Hypothalamus (tissue), 51 donors: Measurements from ENCODE around the gene RBP7.
"Not testable (repeated sequence)": the region's sequence is repeated elsewhere in the genome, so short reads cannot be mapped to it uniquely, and the experiment has no call there.

Experiments
- DNase-seq, 51 donors: peaks; one replicate each; lab custom pipeline; 2025; lab: John Stamatoyannopoulos, UW

RBP7 gene

DNA sequence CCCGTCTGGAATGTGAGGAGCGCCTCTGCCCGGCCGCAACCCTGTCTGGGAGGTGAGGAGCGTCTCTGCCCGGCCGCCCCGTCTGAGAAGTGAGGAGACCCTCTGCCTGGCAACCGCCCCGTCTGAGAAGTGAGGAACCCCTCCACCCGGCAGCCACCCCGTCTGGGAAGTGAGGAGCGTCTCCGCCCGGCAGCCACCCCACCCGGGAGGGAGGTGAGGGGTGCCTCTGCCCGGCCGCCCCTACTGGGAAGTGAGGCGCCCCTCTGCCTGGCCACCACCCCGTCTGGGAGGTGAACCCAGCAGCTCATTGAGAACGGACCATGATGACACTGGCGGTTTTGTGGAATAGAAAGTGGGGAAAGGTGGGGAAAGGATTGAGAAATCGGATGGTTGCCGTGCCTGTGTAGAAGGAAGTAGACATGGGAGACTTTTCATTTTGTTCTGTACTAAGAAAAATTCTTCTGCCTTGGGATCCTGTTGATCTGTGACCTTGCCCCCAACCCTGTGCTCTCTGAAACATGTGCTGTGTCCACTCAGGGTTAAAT lies 32.0 kb downstream of the RBP7 start:
- not testable (repeated sequence) for DNase-seq

DNA sequence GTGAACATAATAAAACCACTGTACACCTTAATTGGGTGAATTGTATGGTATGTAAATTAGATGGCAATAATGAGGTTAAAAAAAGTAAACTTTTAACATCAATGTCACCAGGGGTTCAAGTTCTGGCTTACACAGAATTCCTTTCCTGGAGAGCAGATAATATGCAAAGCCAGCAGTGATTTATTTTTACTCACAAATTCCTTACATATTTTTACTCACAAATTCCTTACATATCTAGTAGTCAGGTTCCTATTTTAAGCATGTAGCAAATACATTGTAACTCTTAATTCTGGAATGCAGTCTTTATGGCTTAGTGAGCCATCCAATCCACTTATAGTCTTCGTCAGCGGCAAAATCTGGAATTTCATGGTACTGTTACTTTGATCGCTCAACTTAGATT lies 34.4 kb downstream of the RBP7 start:
- DNase-seq = no peak

DNA sequence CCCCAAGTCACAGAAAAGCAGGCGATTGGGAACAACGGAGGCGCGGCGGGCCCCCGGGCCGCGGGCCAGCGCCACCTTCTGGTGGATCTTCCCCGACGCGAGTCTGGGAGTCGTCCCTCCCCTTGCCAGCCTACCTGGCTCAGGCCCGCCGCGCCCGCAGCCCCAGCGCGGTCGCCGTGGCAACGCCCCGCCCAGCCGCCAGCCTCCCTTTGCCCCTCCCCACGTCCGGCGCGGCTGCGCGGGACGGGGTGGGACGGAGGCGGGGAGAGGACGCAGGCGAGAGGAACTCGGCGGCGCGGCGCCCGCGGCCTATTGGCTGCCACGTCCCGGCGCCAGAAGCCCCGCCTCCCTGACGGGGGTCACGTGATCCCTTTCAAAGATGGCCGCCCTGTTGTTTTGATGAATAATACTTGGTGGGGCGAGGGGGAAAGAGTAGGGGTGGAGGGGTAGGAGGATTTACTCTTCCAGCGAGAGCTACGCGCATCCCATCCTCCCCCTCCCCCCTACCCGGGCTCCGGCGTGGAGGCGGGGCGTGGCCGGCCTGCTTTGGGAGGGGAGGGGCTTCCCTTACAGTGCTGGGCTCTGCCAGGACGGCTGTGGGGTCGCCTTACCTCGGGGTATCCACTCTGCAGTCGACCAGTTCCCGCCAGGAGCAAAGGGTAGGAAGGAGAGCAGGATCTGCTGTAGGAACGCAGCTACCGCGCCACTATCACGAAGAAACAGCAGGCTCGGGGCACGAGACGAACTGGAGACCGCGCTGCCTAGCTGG lies 35.7 kb downstream of the RBP7 start, which contains the start of gene UBE4B:
TSS of gene UBE4B (plus strand) at position 369 of the 769 bp plus-strand sequence. CDS start 713 bp downstream, outside the sequence.
- DNase-seq = peak; percentile 74 to 99 (median 96)

DNA sequence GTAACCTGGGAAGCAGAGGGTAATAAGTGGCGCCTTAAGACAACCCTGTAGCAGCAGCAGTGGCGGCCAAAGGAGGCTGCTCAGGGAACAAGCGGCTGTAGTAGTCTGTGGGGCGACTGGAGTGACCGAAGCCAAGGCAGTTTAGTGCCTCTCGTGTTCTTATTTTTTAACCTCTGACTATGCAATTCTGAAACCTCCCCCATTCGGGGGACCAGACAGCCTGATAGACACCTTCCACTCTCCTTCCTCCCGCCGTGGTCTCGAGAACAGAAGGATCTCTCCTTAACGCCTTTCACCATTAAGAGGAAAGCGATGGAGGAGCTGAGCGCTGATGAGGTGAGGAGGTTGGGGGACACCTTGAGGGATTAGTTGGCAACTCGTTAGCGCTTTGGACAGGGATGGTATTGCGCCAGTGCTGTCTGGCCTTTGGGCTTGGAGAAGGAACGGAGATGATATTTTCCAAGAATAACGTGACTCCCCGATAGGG lies 36.4 kb downstream of the RBP7 start:
- DNase-seq = peak in 12 of 51 donors; percentile 14 to 66 (median 48)

DNA sequence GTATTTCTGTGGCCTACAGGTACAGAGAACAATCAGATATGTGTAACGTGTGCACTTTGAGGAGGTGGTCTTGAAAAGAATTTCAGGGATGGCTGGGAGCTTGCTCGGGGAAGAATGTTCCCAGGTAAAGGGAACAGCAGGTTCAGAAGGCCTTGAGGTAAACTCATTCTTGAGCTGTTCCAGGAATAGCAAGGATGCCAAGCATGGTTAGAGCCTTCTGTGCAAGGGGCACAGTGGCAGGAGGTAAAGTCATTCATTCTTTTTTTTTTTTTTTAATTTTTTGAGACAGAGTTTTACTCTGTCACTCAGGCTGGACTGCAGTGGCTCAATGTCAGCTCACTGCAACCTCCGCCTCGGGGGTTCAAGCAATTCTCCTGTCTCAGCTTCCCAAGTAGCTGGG lies 45.7 kb downstream of the RBP7 start:
- DNase-seq = no peak

DNA sequence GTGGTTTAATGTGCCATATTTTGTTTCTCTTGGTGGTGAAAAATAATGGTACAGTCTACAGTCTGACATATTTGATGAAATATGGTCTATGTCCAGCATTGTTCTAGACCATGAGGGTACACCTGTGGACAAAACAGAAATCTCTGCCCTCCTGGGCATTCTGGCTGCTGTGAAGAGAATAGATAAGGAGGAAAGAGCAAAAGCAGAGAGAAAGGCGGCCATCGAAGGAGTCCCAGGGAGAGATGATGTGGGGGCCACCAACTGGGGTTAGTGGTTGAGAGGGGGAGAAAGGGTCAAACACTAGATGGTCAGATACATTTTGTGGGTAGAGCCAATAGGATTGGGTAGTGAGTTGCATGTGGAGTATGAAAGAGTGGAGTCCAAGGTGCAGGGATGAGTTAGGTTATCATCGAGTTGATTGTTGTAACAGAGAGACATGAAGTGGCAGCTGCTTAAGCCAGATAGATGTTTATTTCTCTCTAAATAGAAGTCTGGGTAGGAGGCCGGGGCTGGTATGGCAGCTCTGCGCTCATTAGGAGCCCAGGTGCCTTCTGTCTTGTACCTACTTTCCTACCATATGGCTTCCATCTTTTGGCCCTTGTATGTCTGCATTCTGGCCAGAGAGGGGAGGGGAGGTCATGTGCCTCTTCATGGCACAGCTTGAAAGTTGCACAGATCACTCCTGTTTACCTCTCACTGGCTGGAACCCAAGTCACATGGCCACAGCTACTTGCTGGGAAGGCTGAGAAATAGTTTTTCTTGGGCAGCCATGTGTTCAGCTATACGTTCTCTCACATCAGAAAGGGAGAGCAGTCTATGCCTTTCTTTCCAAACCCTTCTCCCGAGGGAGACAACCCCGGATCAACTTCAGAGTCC lies 48.7 kb downstream of the RBP7 start:
- DNase-seq = peak in 1 of 51 donors; percentile 20

DNA sequence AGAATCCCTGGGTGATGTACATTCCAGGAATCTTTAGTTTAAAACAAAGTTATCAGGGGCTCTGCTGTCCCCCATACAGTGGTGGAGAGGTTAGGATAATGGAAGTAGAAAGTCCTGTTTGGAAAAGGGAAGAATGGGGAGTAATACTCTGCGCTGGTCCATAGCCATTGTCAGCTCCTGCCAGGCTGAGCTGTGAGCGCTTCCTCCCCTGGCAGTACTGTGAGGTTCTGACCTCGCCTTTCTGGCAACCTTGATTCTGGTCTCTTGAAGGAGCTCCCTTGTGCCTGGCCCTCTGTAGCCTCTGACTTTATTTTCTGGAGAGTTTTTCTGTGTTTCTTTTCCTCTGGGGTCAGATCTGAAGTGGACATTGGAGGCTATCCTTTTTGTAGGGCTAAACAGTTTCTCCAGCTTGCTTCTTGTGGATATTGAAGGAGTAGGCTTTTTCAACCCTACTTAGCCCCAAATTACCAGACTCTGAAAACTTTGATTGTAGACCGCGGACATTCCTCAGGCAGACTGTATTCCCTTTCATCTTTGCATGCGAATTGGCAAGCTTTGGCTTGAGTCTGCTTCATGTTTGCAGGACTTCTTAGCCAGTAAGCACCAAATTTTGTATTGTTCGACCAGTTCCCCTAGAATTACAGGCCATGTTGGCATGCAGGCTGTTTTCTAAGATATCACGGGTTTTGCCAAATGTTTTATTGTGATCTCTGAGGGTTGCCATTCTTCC lies 49.5 kb downstream of the RBP7 start:
- DNase-seq = peak in 10 of 51 donors; percentile 5 to 49 (median 24)

DNA sequence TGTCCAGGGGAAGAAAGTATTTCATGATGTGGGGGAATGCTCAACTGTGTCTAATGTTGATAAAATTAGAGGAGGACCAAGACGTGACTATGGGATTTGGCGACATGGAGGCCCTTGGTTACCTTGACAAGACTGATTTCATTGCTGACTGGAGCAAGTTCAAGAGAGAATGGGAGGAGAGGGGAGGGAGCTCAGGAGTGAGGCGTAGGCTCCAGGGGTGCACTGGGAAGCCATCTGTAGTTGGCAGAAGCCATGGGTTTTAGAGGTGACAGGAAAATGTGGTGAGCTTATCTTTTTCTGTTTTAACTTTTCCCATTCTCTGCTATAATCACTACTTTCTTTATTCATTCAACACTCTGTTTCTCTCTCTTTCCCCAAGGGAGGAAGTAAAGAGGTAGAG lies 51.6 kb downstream of the RBP7 start:
- no peak for DNase-seq

DNA sequence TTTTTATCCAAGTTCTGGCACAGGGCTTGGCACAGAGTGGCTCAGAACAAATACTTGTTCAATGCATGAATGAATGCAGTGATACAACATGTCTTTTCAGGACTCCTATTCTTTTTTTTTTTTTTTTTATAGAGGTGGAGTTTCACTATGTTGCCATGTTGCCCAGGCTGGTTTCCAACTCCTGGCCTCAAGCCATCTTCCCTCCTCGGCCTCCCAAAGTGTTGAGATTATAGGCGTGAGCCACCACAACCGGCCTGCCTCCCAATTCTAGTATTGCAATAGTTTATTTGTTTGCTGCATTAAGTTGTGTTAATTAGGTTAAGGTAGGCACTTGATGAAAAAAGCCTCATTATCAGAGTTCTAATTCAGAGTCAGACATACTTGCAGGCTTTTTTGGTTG lies 53.6 kb downstream of the RBP7 start:
- DNase-seq = no peak

DNA sequence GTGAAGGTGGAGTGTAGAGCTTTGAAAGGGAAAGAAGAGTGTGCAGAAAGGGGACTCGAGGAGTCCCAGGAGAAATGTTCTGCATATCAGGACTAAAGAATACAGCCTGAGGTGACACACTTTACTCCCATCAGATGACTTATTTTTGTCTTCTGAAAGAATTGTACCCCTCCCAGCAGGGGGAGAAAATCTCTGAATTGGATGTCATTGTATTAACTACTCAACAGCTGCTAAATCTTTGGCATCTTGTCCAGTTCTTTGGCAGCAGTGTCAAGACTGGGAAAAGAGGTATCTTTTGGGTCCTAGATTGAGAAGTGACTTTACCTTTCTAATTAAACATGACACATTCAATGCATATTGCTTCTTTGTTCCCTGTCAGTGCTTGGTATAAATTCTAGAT lies 54.6 kb downstream of the RBP7 start:
- DNase-seq = no peak

DNA sequence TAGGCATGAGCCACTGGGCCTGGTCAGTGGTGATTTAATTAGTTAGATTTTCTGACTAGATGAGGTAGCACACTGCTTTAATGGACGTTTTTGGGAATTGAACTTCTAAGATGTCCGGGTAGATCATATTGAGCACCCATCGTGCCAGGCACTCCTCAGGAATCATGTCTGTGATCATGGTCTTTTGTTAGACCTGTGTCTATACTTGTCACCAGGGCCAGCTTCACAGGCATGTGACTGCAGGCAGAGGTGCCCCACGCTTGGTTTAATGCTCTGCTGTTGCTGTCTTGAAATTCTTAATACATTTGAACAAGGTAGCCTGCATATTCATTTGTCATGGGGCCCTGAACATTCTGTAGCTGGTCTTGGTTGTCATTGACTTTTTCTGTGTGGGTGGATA lies 55.3 kb downstream of the RBP7 start:
- no peak for DNase-seq

DNA sequence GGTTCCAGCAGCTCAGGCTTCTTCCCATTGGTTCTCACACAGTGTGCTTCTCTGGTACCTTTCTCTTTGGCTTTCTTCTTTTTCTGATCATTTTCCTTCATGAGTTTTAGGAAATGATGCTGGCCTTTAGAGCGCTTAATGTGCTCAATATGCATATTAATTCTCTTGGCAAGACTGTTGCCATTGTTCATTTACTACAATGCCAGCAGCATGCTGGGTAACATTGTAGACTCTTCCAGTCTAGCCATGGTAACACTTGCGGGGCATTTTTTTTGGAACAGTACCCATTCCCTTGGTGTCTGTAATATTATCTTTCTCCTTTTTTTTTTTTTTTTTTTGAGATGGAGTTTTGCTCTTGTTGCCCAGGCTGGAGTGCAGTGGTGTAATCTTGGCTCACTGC lies 57.4 kb downstream of the RBP7 start:
- peak in 7 of 51 donors; percentile 8 to 64 (median 13) for DNase-seq

DNA sequence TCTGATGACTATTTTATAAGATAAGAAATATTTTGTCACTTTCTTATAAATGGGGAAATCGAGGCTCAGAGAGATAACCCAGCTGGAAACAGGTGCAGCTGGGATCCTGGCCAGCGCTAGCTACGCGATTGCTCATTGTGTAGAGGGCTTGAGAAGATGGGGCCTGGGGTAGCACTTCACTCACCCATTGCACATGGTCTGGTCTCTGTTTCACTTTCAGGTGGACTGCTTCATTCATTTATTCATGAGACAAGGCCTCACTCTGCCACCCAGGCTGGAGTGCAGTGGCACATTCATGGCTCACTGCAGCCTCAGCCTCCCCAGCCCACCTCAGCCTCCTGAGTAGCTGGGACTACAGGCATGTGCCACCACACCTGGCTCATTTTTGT lies 59.6 kb downstream of the RBP7 start:
- no peak for DNase-seq

DNA sequence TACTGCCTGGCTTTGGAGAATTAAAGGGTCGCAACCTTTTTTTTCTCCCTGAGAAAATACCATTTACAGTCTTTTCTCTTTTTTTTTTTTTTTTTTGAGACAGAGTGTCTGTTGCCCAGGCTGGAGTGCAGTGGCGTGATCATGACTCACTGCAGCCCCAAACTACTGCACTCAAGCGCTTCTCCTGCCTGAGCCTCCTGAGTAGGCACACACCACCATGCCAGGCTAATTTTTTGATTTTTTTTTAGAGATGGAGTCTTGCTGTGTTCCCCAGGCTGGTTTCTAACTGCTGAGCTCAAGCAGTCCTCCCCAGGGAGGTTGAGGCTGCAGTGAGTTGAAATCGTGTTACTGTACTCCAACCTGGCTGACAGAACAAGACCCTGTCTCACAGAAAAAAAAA lies 60.3 kb downstream of the RBP7 start:
- DNase-seq = peak in 13 of 51 donors; percentile 12 to 61 (median 23)

DNA sequence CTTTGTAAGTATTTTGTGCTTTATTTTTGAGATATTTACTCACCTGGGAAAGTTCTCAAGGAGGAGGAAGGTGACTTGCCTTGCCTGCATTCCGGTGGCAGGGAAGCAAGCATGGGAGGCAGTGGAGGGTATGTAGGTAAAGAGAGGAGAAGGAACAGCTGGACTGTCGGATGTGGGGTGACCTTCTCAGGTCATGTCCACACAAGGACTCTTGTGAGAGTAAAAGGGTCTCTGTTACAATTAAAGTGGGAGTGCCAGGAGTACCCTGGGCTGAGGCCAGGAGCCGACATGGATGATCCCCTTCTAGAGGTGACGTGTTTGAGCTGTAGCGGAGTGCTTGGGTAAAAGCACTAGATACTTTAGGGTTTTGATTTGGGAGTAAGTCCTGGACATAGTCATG lies 60.8 kb downstream of the RBP7 start:
- DNase-seq = no peak

DNA sequence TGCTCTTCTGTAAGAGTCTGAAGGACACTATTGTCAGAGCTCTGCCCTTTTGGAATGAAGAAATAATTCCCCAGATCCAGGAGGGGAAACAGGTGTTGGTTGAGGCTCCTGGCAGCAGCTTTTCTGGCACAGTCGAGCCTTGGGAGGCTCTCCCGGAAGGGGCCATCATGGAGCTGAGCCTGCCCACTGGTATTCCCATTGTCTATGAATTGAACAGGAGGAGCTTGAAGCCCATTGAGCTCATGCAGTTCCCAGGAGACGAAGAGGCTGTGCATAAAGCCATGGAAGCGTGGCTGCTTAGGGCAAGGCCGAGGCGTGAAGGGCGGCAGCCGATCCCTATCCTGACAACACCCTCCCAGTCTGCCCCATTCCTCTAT lies 62.3 kb downstream of the RBP7 start:
- no peak for DNase-seq

DNA sequence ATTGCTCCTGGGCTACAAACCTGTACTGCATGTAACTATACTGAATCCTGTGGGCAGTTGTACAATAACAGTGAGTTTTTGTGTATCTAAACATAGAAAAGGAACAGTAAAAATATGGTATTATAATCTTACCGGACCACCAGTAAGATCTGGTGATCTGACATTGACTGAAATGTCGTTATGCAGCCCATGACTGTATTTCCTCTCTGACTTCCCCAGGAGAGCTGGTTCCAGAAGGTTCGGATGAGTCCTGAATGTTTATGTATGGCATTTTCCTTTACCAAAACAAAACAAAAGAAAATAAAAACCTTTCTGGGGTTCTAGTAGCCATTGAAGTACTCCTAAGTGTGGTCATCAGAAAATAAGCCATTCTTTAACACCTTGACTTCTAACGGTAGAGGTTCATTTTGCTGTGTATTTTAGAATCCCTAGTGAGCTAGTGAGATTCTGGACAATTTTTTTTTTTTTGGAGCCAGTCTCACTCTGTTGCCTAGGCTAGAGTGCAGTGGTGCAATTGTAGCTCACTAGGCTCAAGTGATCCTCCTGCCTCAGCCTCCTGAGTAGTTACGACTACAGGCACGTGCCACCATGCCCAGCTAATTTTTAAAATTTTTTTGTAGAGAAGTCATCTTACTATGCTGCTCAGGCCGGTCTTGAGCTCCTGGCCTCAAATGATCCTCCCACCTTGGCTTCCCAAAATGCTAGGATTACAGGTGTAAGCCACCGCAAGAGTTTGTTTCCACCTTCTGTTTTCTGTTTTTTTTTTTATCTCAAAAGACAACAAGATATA lies 63.5 kb downstream of the RBP7 start:
- DNase-seq = no peak

DNA sequence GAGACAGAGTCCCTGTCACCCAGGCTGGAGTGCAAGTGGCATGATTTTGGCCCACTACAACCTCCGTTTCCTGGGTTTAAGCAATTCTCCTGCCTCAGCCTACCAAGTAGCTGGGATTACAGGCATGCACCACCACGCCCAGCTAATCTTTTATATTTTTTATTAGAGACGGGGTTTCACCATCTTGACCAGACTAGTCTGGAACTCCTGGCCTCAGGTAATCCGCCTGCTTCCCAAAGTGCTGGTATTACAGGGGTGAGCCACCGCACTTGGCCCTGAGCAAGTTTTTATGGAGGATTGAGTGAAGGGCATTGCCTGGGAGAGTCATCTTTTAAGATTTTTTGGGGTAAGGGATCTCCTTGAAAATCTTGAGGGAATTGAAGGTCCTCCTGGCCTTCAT lies 64.2 kb downstream of the RBP7 start:
- no peak for DNase-seq

DNA sequence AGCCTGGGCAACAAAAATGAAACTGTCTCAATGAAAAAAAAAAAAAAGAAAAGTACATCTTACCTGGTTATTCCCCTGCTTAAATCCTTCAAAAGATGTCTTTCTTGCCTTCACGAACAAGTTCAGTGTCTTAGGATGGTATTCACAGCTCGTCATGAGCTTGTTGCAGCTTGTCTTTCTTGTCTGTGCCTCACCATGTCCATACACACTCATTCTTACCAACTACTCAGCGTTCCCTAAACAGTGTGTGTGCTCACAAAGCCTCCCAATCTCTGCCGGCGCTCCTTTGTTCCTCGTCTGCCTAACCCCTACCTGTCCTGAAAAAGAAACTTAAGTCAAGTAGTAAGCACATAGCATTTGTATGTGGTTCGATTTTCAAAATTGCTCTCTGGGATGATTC lies 66.8 kb downstream of the RBP7 start:
- no peak for DNase-seq
